Fibroblast of lung (primary cell): ENCODE results near the gene MRPS24. TPM values are rescaled to one million over a fixed set of nuclear protein-coding genes. Genes with fewer than 3 reads are reported as not detected.
A peak's percentile ranks its signal among the peaks of the same experiment; 100 is the strongest.

Experiments used
- DNase-seq, 2 donors: peaks; one replicate each; pipeline versions ENCODE4 v3.0.0 to v3.0.0-alpha.2; 2010; ENCODE audit warnings: low read depth in 2 of 2
- H2AFZ ChIP-seq: 2 replicates; pipeline ENCODE4 v1.5.1; 2012; ENCODE audit warnings: low read length, control low read depth, inconsistent platforms
- H3K27ac ChIP-seq: 2 replicates; pipeline ENCODE4 v1.5.1; 2011; ENCODE audit warnings: low read length, control low read depth; ENCODE audit not compliant: insufficient read depth
- H3K27me3 ChIP-seq: 2 replicates; pipeline ENCODE4 v1.5.1; 2011; ENCODE audit warnings: mild to moderate bottlenecking, low read length; ENCODE audit not compliant: control insufficient read depth, insufficient read depth
- H3K36me3 ChIP-seq: 2 replicates; pipeline ENCODE4 v1.5.1; 2011; ENCODE audit warnings: low read length; ENCODE audit not compliant: control insufficient read depth, insufficient read depth
- H3K4me1 ChIP-seq: 2 replicates; pipeline ENCODE4 v1.5.1; 2011; ENCODE audit warnings: low read length; ENCODE audit not compliant: control insufficient read depth, insufficient read depth; ENCODE audit errors: extremely low read depth
- H3K4me2 ChIP-seq: 2 replicates; pipeline ENCODE4 v1.5.1; 2011; ENCODE audit warnings: low read length, control low read depth; ENCODE audit not compliant: insufficient read depth; ENCODE audit errors: extremely low read depth
- H3K4me3 ChIP-seq, 4 experiments: fragments of 200-600 bp in 1 of 4; sonication (generic) in 1 of 4; replicated peaks in 1 of 4; 2 replicates each; pipeline ENCODE4 v1.5.1; 2011 to 2016; ENCODE audit warnings: low read length in 4 of 4, low read depth in 3 of 4, mild to moderate bottlenecking in 3 of 4, control low read depth in 2 of 4, inconsistent platforms in 1 of 4, mixed read lengths in 1 of 4; ENCODE audit not compliant: insufficient read depth in 1 of 4; ENCODE audit errors: control extremely low read depth in 1 of 4
- H3K79me2 ChIP-seq: 2 replicates; pipeline ENCODE4 v1.5.1; 2012; ENCODE audit warnings: mild to moderate bottlenecking, low read length, inconsistent platforms; ENCODE audit not compliant: control insufficient read depth, insufficient read depth
- H3K9ac ChIP-seq: 2 replicates; pipeline ENCODE4 v1.5.1; 2011; ENCODE audit warnings: mild to moderate bottlenecking, low read length, control low read depth; ENCODE audit not compliant: insufficient read depth
- H3K9me3 ChIP-seq: 2 replicates; pipeline ENCODE4 v1.5.1; 2012; ENCODE audit warnings: low read depth, low read length; ENCODE audit not compliant: control insufficient read depth, insufficient read depth
- H4K20me1 ChIP-seq: 2 replicates; pipeline ENCODE4 v1.5.1; 2011; ENCODE audit warnings: low read length; ENCODE audit not compliant: control insufficient read depth, insufficient read depth; ENCODE audit errors: extremely low read depth
- CTCF ChIP-seq, 2 donors: IDR thresholded peaks in 1 of 2; conservative IDR thresholded peaks in 1 of 2; 1 replicate in 1 of 2; 2 replicates in 1 of 2; pipeline ENCODE4 v1.5.1; 2011 to 2012; ENCODE audit warnings: low read length in 2 of 2, control low read depth in 1 of 2, inconsistent platforms in 1 of 2, low read depth in 1 of 2, mild to moderate bottlenecking in 1 of 2
- EZH2 ChIP-seq: IDR thresholded peaks from 2 replicates; pipeline ENCODE4 v1.5.1; 2012; ENCODE audit warnings: low read length, control low read depth, mild to moderate bottlenecking; ENCODE audit errors: missing control alignments
- polyA plus RNA-seq, 2 donors: library from polyadenylated mRNA; depleted of rRNA in 1 of 2; stranded (reverse) in 1 of 2; unstranded in 1 of 2; fragments of >200 nt; gene quantifications; 2 replicates each; pipeline ENCODE4 v1.2.1, GENCODE V29; 2011 to 2012; ENCODE audit warnings: missing spikeins in 1 of 2
- total RNA-seq: library from RNA; depleted of rRNA; stranded (reverse); fragments of >200 nt; gene quantifications from 2 replicates; pipeline ENCODE4 v1.2.1, GENCODE V29; 2014

Gene MRPS24
- total and polyA plus RNA-seq, 2 donors (not counting 1 experiment from before 2014, with no cell fraction given) = 105 to 109 TPM

- Histone ChIP-seq H3K4me3 (no peak overlapping the region), H2AFZ (no peak overlapping the region), H3K79me2 (no peaks in the 10 kb centered on the region), H3K9ac (no peak overlapping the region), H3K4me1 (no peaks in the 10 kb centered on the region), H3K27ac (no peak overlapping the region), H3K27me3 (peaks cover under 1% of the 10 kb centered on the region), H3K9me3 (no peaks in the 10 kb centered on the region), H4K20me1 (no peaks in the 10 kb centered on the region), H3K4me2 (no peak overlapping the region), H3K36me3 (no peaks in the 10 kb centered on the region)
- no peak for TF ChIP-seq CTCF (conservative IDR thresholded peaks at IDR 0.05 in 1 of 2, IDR thresholded peaks at IDR 0.05 in 1 of 2; ENCODE audit: low read depth in 1 of 2, low read length in 2 of 2)
- TF ChIP-seq EZH2 = no peak
- peak in 1 of 2 donors; percentile 16 for DNase-seq
Measured at GRCh38 chr7:43856996-43857395, 12.3 kb downstream of the MRPS24 start.

- Histone ChIP-seq H2AFZ (no peak overlapping the region), H3K27ac (no peak overlapping the region), H3K79me2 (no peaks in the 10 kb centered on the region), H3K4me3 (no peak overlapping the region), H3K9me3 (no peaks in the 10 kb centered on the region), H3K9ac (no peak overlapping the region), H4K20me1 (no peaks in the 10 kb centered on the region), H3K27me3 (peaks cover 6% of the 10 kb centered on the region), H3K36me3 (no peaks in the 10 kb centered on the region), H3K4me1 (no peaks in the 10 kb centered on the region), H3K4me2 (no peak overlapping the region)
- no peak for TF ChIP-seq EZH2
- TF ChIP-seq CTCF (conservative IDR thresholded peaks at IDR 0.05 in 1 of 2, IDR thresholded peaks at IDR 0.05 in 1 of 2; ENCODE audit: low read depth in 1 of 2, low read length in 2 of 2) = no peak
- no peak for DNase-seq
Measured at GRCh38 chr7:43856316-43856715, 13.0 kb downstream of the MRPS24 start.

- no peak for TF ChIP-seq CTCF (conservative IDR thresholded peaks at IDR 0.05 in 1 of 2, IDR thresholded peaks at IDR 0.05 in 1 of 2; ENCODE audit: low read depth in 1 of 2, low read length in 2 of 2)
- TF ChIP-seq EZH2 = no peak
- no peaks in the 10 kb centered on the region for H3K36me3 ChIP-seq
- H3K9me3 ChIP-seq = no peaks in the 10 kb centered on the region
- H4K20me1 ChIP-seq = no peaks in the 10 kb centered on the region
- no peak overlapping the region for H3K4me2 ChIP-seq
- no peaks in the 10 kb centered on the region for H3K4me1 ChIP-seq
- H3K9ac ChIP-seq = no peak overlapping the region
- no peak overlapping the region for H3K4me3 ChIP-seq
- no peaks in the 10 kb centered on the region for H3K79me2 ChIP-seq
- no peak for DNase-seq
- H3K27me3 ChIP-seq = peaks cover 6% of the 10 kb centered on the region
- no peak overlapping the region for H2AFZ ChIP-seq
- no peak overlapping the region for H3K27ac ChIP-seq
Measured at GRCh38 chr7:43855176-43855575, 14.1 kb downstream of the MRPS24 start.
